Measurements from ENCODE around the gene PRRC2A. TPM values are rescaled to one million over a fixed set of nuclear protein-coding genes. Genes with fewer than 3 reads are reported as not detected.

Gene PRRC2A
- total RNA-seq, 1 experiment from 2014 or later = 383 TPM

DNA sequence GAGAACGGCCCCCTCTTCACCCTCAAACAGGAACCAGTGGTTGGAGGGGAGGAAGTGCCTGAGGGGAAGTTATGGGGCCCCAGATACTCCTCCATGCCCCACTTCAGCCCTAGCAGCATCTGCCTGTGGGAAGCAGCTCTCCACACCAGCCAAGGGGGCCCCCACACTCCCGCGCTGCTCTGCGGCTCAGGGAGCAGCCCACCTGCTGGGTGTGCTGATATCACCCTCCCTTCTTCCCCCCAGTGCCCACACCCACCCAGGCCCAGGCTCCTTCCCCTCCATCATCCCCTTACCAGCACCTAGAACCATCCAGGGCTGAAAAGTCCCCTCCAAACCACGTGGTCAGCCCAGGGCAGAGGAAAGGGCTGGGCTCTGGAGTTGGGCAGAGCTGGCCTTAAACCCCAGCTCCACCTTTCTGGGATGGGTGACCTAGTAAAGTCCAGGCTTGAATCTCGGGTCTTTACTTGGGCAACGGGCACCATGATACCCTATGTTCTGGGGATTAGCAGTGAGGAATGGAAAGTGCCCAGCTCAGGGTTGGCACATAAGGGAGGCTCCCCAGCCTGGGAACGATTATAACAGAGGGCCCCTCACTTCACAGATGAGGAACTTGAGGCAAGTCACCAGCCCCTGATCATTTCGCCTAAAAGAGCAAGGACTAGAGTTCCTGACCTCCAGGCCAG lies 33.8 kb upstream of the PRRC2A start:
- Histone ChIP-seq H3K4me2 (ENCODE audit: insufficient read depth, insufficient read length, low read length) (no peak overlapping the region), H3K56ac (ENCODE audit: insufficient read length, low read depth, low read length) (no peak overlapping the region), H3K9ac (ENCODE audit: extremely low read depth, insufficient read length, low read length) (no peak overlapping the region), H2BK20ac (ENCODE audit: low read depth, low read length, poor library complexity, severe bottlenecking) (no peak overlapping the region), H3T11ph (ENCODE audit: low read length) (no peak overlapping the region), H3K23ac (ENCODE audit: insufficient read length, low read depth, low read length) (no peak overlapping the region), H3K23me2 (ENCODE audit: insufficient read length, low read depth, low read length, poor library complexity, severe bottlenecking) (peaks cover 2% of the 10 kb centered on the region), H3K4ac (ENCODE audit: low read depth, low read length) (no peak overlapping the region), H2AK5ac (ENCODE audit: insufficient read length, low read length) (no peak overlapping the region), H2BK12ac (ENCODE audit: insufficient read length, low read depth, low read length) (no peak overlapping the region), H3K27me3 (ENCODE audit: insufficient read depth, low read length) (no peaks in the 10 kb centered on the region), H3K4me1 (ENCODE audit: insufficient read depth, low read length) (peaks cover 2% of the 10 kb centered on the region; the same call in 1 of the 2 replicates), H3K9me3 (ENCODE audit: control insufficient read depth, low read depth, low read length) (no peaks in the 10 kb centered on the region), H2BK15ac (ENCODE audit: low read depth, low read length) (no peak overlapping the region), H4K20me1 (ENCODE audit: control insufficient read depth, insufficient read depth, insufficient read length) (no peaks in the 10 kb centered on the region), H3K14ac (ENCODE audit: insufficient read depth, low read length) (no peak overlapping the region), H3K79me2 (ENCODE audit: insufficient read depth, low read length) (no peaks in the 10 kb centered on the region), H3K27ac (ENCODE audit: insufficient read length, low read depth, low read length) (no peak overlapping the region), H2AFZ (ENCODE audit: low read length) (no peak overlapping the region), H2BK5ac (ENCODE audit: insufficient read length, low read length) (no peak overlapping the region), H4K8ac (replicated peaks; ENCODE audit: insufficient read length, low read depth, low read length) (no peak overlapping the region), H4K91ac (ENCODE audit: insufficient read length, low read depth, low read length) (no peak overlapping the region), H3K18ac (ENCODE audit: insufficient read length, low read depth, low read length) (no peak overlapping the region), H3K79me1 (ENCODE audit: insufficient read depth, low read depth, low read length, poor library complexity, severe bottlenecking) (no peaks in the 10 kb centered on the region), H4K5ac (ENCODE audit: insufficient read length, low read depth, low read length) (no peak overlapping the region), H2BK120ac (ENCODE audit: low read depth, low read length, poor library complexity, severe bottlenecking) (no peak overlapping the region)
- peaks cover 15% of the 10 kb centered on the region for H3K27me3 Mint-ChIP-seq (ENCODE audit: low read depth)
- no peak overlapping the region; a peak in 1 of 7 replicates for H3K27ac Mint-ChIP-seq
- WGBS (ENCODE audit: extremely low coverage, insufficient read length, low lambda C conversion rate) = no CpG with 5 or more reads among the region's 9 CpGs
- DNase-seq = no peak
- H3K9me3 Mint-ChIP-seq = no peaks in the 10 kb centered on the region
- H3K4me3 Mint-ChIP-seq = no peak overlapping the region
- no peaks in the 10 kb centered on the region for H3K36me3 Mint-ChIP-seq (ENCODE audit: insufficient read depth in 1 of 3, low read depth in 3 of 3)
- TF ChIP-seq, protein P1, sequence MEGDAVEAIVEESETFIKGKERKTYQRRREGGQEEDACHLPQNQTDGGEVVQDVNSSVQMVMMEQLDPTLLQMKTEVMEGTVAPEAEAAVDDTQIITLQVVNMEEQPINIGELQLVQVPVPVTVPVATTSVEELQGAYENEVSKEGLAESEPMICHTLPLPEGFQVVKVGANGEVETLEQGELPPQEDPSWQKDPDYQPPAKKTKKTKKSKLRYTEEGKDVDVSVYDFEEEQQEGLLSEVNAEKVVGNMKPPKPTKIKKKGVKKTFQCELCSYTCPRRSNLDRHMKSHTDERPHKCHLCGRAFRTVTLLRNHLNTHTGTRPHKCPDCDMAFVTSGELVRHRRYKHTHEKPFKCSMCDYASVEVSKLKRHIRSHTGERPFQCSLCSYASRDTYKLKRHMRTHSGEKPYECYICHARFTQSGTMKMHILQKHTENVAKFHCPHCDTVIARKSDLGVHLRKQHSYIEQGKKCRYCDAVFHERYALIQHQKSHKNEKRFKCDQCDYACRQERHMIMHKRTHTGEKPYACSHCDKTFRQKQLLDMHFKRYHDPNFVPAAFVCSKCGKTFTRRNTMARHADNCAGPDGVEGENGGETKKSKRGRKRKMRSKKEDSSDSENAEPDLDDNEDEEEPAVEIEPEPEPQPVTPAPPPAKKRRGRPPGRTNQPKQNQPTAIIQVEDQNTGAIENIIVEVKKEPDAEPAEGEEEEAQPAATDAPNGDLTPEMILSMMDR (conservative IDR thresholded peaks at IDR 0.05) = no peak
- peaks cover 14 to 25% of the 10 kb centered on the region in 2 experiments for H3K4me1 Mint-ChIP-seq

Measured in H9 (cell line).